ENCODE measurements around the gene TENM3.

The TENM3 gene

DNA sequence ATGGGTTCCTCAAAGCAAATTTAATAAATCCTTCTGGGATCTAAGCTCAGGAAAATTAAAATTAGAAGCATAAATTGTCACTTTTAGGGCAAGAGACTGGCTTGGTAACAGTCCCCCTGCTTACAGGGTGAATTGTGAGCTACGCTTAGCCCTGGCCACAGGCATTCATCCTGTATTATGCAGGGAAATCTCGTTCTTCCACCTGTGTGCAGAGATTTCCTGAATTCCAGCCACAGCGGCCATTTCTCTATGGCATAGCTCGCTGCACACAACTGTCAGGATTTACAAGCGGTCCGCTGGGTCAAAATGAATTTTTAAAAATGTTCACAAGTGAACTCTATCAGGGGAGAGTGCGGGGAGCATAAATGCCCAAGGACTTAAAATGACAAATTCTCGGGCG lies 562.1 kb downstream of the TENM3 start:
- H3K23ac ChIP-seq (ENCODE audit: low read length) = no peak overlapping the region
- no peaks in the 10 kb centered on the region for H3K27me3 ChIP-seq (ENCODE audit: insufficient read depth, low read length, poor library complexity)
- no peaks in the 10 kb centered on the region for H3K79me1 ChIP-seq (ENCODE audit: low read length)
- no peak overlapping the region for H2BK15ac ChIP-seq (replicated peaks; ENCODE audit: low read depth)
- H2BK5ac ChIP-seq (ENCODE audit: low read length) = no peak overlapping the region
- H3K79me2 ChIP-seq (ENCODE audit: control insufficient read depth, insufficient read depth, low read length) = no peaks in the 10 kb centered on the region
- no peak overlapping the region for H2BK120ac ChIP-seq (ENCODE audit: low read depth, low read length)
- H3K4ac ChIP-seq (ENCODE audit: low read depth, low read length) = no peak overlapping the region
- H4K8ac ChIP-seq (ENCODE audit: low read depth, low read length) = no peak overlapping the region
- H2AK5ac ChIP-seq (ENCODE audit: low read length) = no peak overlapping the region
- no CpG with 5 or more reads among the region's 9 CpGs for WGBS (ENCODE audit: extremely low coverage, insufficient coverage, low lambda C conversion rate)
- no peak overlapping the region for H4K5ac ChIP-seq (ENCODE audit: low read length)
- no peaks in the 10 kb centered on the region for H3K36me3 ChIP-seq (ENCODE audit: control insufficient read depth, insufficient read depth, low read length)
- H3K4me3 ChIP-seq (ENCODE audit: low read length) = no peak overlapping the region
- no peak overlapping the region for H3K18ac ChIP-seq (ENCODE audit: low read length)
- no peak overlapping the region for H3K9ac ChIP-seq (ENCODE audit: low read length)
- no peak overlapping the region for H3K27ac ChIP-seq (ENCODE audit: low read depth, low read length)
- no peak overlapping the region for H3K4me2 ChIP-seq (ENCODE audit: low read length)
- peaks cover 2% of the 10 kb centered on the region for H3K4me1 ChIP-seq (ENCODE audit: control insufficient read depth, low read depth, low read length)
- peak overlapping the region; percentile 28 for H3K56ac ChIP-seq (ENCODE audit: low read length)
- no peak for DNase-seq

DNA sequence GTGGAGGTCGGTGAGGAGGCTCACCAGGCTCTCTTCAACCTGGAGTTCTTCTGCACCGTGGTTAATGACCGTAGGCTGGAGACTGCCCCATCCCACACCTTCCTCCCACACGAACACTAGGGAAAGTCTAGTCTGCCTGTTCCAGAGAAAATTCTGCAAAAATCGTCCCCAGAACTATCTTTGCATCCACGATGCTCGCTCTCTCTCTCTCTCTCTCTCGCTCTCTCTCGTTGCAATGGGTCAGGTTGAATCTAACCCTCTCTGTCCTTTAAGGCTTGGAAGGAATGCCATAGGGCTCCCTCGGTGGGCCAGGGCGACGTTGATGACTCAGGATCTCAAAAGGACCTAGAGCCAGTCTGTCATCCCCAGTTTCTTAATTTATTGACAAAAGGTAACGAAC lies 562.5 kb downstream of the TENM3 start:
- no peak overlapping the region for H3K56ac ChIP-seq (ENCODE audit: low read length)
- no peak overlapping the region for H2BK5ac ChIP-seq (ENCODE audit: low read length)
- H3K79me2 ChIP-seq (ENCODE audit: control insufficient read depth, insufficient read depth, low read length) = no peaks in the 10 kb centered on the region
- H3K9ac ChIP-seq (ENCODE audit: low read length) = no peak overlapping the region
- no peaks in the 10 kb centered on the region for H3K36me3 ChIP-seq (ENCODE audit: control insufficient read depth, insufficient read depth, low read length)
- no peak for DNase-seq
- no CpG with 5 or more reads among the region's 13 CpGs for WGBS (ENCODE audit: extremely low coverage, insufficient coverage, low lambda C conversion rate)
- H3K4me2 ChIP-seq (ENCODE audit: low read length) = no peak overlapping the region
- no peak overlapping the region for H4K8ac ChIP-seq (ENCODE audit: low read depth, low read length)
- no peak overlapping the region for H4K5ac ChIP-seq (ENCODE audit: low read length)
- no peak overlapping the region for H3K4me3 ChIP-seq (ENCODE audit: low read length)
- H3K27me3 ChIP-seq (ENCODE audit: insufficient read depth, low read length, poor library complexity) = no peaks in the 10 kb centered on the region
- no peak overlapping the region for H2BK15ac ChIP-seq (replicated peaks; ENCODE audit: low read depth)
- H3K23ac ChIP-seq (ENCODE audit: low read length) = no peak overlapping the region
- H3K18ac ChIP-seq (ENCODE audit: low read length) = no peak overlapping the region
- H3K4me1 ChIP-seq (ENCODE audit: control insufficient read depth, low read depth, low read length) = peaks cover 2% of the 10 kb centered on the region
- no peak overlapping the region for H2BK120ac ChIP-seq (ENCODE audit: low read depth, low read length)
- no peak overlapping the region for H3K4ac ChIP-seq (ENCODE audit: low read depth, low read length)
- no peak overlapping the region for H3K27ac ChIP-seq (ENCODE audit: low read depth, low read length)
- H3K79me1 ChIP-seq (ENCODE audit: low read length) = no peaks in the 10 kb centered on the region
- H2AK5ac ChIP-seq (ENCODE audit: low read length) = no peak overlapping the region

DNA sequence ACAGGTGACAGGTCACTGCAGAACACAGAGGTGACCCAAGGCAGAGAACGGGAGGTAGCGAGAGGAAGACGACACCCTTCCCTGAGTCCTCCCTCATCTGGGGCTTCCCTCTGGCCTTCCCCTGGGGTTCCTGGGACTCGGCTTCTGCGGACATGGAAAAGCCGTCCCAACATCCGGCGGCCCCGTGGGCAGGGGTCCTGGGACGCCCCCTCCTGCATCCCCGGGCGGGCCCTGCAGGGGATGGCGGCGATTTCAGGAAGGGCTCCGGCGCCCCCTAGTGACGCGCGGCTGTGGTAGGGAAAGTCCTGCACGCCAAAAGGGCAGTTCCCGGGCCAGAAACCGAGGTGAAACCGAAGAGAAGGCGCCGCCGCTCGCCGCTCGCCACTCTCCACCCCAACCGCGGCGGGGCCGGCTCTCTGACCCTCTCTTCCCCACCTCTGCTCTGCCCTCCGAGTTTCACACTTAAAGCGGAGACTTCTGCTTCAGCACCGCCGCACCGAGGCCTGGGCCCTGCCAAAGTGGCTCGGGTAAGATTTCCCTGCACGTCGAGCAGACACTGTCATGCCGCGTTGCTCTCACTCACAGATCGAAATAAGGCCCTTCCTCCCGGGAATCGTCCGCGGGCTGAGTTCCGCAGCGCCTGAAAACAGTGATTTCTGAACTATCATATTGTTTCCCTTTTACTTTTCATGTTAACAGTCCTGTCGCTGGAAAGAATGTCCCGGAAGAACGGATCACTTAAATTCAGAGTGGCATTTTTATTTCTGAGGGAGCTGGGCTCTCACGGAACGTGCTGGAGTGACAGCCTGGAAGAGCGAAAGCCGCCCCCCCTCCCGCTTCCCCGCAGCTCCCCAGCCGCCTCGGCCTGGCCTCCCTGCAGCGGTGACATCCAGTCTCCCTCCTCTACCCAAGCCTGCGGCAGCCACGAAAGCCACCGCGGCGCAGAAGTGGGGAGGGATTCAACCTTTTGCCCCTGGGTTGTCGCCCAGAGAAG lies 563.4 kb downstream of the TENM3 start:
- Histone ChIP-seq H3K23ac (ENCODE audit: low read length) (no peak overlapping the region), H4K8ac (ENCODE audit: low read depth, low read length) (no peak overlapping the region), H3K4me3 (ENCODE audit: low read length) (peak overlapping the region; percentile 34), H3K4me1 (ENCODE audit: control insufficient read depth, low read depth, low read length) (peaks cover 2% of the 10 kb centered on the region), H4K5ac (ENCODE audit: low read length) (no peak overlapping the region), H2BK15ac (replicated peaks; ENCODE audit: low read depth) (no peak overlapping the region), H3K36me3 (ENCODE audit: control insufficient read depth, insufficient read depth, low read length) (no peaks in the 10 kb centered on the region), H3K4ac (ENCODE audit: low read depth, low read length) (no peak overlapping the region), H2AK5ac (ENCODE audit: low read length) (no peak overlapping the region), H3K27me3 (ENCODE audit: insufficient read depth, low read length, poor library complexity) (no peaks in the 10 kb centered on the region), H3K79me1 (ENCODE audit: low read length) (no peaks in the 10 kb centered on the region), H3K56ac (ENCODE audit: low read length) (peak overlapping the region; percentile 67), H3K79me2 (ENCODE audit: control insufficient read depth, insufficient read depth, low read length) (no peaks in the 10 kb centered on the region), H3K18ac (ENCODE audit: low read length) (no peak overlapping the region), H3K4me2 (ENCODE audit: low read length) (peak overlapping the region; percentile 67), H3K9ac (ENCODE audit: low read length) (peak overlapping the region; percentile 56), H2BK120ac (ENCODE audit: low read depth, low read length) (no peak overlapping the region), H3K27ac (ENCODE audit: low read depth, low read length) (no peak overlapping the region), H2BK5ac (ENCODE audit: low read length) (no peak overlapping the region)
- no CpG with 5 or more reads among the region's 68 CpGs for WGBS (ENCODE audit: extremely low coverage, insufficient coverage, low lambda C conversion rate)
- peak; percentile 87 for DNase-seq

DNA sequence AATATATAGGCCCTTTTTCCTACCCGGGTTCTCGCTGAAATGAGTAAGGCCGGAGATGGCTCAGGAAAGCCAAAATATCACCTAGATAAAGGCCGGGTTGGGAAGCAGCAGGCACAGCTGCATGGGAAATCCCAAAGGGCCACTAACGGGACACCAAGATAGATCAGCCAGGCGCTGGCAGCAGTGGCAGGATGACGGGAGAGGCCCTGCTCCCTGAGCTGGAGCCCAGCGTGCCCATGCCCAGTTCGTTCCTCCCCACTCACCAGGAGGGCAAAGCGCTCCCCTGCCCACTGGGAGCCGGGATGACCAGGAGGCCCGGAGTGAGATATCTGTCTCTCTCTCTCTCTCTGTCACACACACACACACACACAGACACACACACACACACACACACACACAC lies 564.1 kb downstream of the TENM3 start:
- Histone ChIP-seq H3K4me1 (ENCODE audit: control insufficient read depth, low read depth, low read length) (peaks cover 2% of the 10 kb centered on the region), H2BK120ac (ENCODE audit: low read depth, low read length) (no peak overlapping the region), H3K4ac (ENCODE audit: low read depth, low read length) (no peak overlapping the region), H3K79me2 (ENCODE audit: control insufficient read depth, insufficient read depth, low read length) (no peaks in the 10 kb centered on the region), H2BK15ac (replicated peaks; ENCODE audit: low read depth) (no peak overlapping the region), H3K27me3 (ENCODE audit: insufficient read depth, low read length, poor library complexity) (no peaks in the 10 kb centered on the region), H2BK5ac (ENCODE audit: low read length) (no peak overlapping the region), H3K9ac (ENCODE audit: low read length) (no peak overlapping the region), H3K27ac (ENCODE audit: low read depth, low read length) (no peak overlapping the region), H3K4me2 (ENCODE audit: low read length) (no peak overlapping the region), H2AK5ac (ENCODE audit: low read length) (no peak overlapping the region), H3K36me3 (ENCODE audit: control insufficient read depth, insufficient read depth, low read length) (no peaks in the 10 kb centered on the region), H4K5ac (ENCODE audit: low read length) (no peak overlapping the region), H3K79me1 (ENCODE audit: low read length) (no peaks in the 10 kb centered on the region), H3K4me3 (ENCODE audit: low read length) (no peak overlapping the region), H3K56ac (ENCODE audit: low read length) (no peak overlapping the region), H3K18ac (ENCODE audit: low read length) (no peak overlapping the region), H3K23ac (ENCODE audit: low read length) (no peak overlapping the region), H4K8ac (ENCODE audit: low read depth, low read length) (no peak overlapping the region)
- WGBS (ENCODE audit: extremely low coverage, insufficient coverage, low lambda C conversion rate) = no CpG with 5 or more reads among the region's 12 CpGs
- no peak for DNase-seq

DNA sequence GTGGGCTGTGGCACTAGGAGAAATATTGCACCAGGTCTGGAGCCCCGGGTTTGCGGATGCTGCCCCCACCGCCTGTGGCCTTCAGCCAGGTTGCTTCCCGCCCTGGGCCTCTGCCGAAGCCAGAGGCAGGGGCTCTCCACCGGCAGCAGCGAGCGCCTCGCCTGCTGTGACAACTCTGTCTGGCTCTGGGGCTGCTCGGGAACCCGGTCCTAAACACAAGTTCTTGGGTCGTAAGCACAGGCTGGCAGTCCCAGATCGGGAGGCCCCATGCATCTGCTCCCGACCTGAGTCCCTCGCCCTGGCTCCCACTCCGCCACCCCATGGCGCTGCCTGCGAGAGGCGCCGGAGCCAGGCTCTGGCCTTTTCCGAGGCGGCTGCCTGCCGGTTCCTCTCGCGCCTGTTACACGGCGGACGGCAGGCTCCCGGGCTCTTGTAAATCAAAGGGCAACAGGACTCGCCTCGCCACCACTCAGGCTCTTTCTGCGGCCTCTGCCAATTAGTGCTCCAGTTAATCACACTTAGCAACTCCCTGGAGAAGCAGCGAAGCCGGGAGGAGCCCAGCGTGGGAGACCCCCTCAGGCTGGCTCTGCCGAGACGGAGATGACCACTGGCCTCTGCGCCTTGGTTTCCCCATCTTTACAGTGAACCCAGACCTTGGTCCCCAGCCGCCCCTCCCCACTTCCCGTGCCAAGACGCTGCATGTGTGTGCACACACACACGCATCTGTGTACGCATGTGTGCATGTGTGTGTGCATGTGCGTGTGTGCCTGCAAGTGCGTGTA lies 564.8 kb downstream of the TENM3 start:
- no CpG with 5 or more reads among the region's 45 CpGs for WGBS (ENCODE audit: extremely low coverage, insufficient coverage, low lambda C conversion rate)

More for the DNA sequence above, 564.8 kb downstream of the TENM3 start:
- no peaks in the 10 kb centered on the region for H3K27me3 ChIP-seq (ENCODE audit: insufficient read depth, low read length, poor library complexity)
- H3K4me2 ChIP-seq (ENCODE audit: low read length) = no peak overlapping the region
- H2BK15ac ChIP-seq (replicated peaks; ENCODE audit: low read depth) = no peak overlapping the region
- H2BK5ac ChIP-seq (ENCODE audit: low read length) = no peak overlapping the region
- no peaks in the 10 kb centered on the region for H3K79me2 ChIP-seq (ENCODE audit: control insufficient read depth, insufficient read depth, low read length)
- no peaks in the 10 kb centered on the region for H3K4me1 ChIP-seq (ENCODE audit: control insufficient read depth, low read depth, low read length)
- H3K9ac ChIP-seq (ENCODE audit: low read length) = no peak overlapping the region
- no peak overlapping the region for H3K4me3 ChIP-seq (ENCODE audit: low read length)
- peak overlapping the region; percentile 15 for H3K56ac ChIP-seq (ENCODE audit: low read length)
- H3K23ac ChIP-seq (ENCODE audit: low read length) = peak overlapping the region; percentile 9
- H3K4ac ChIP-seq (ENCODE audit: low read depth, low read length) = no peak overlapping the region
- no peak overlapping the region for H4K8ac ChIP-seq (ENCODE audit: low read depth, low read length)
- H4K5ac ChIP-seq (ENCODE audit: low read length) = no peak overlapping the region
- H3K18ac ChIP-seq (ENCODE audit: low read length) = no peak overlapping the region
- no peaks in the 10 kb centered on the region for H3K79me1 ChIP-seq (ENCODE audit: low read length)
- H3K36me3 ChIP-seq (ENCODE audit: control insufficient read depth, insufficient read depth, low read length) = no peaks in the 10 kb centered on the region
- H2AK5ac ChIP-seq (ENCODE audit: low read length) = no peak overlapping the region
- H2BK120ac ChIP-seq (ENCODE audit: low read depth, low read length) = no peak overlapping the region
- H3K27ac ChIP-seq (ENCODE audit: low read depth, low read length) = no peak overlapping the region
- peak; percentile 33 for DNase-seq

Data from mesendoderm (in vitro differentiated cells).